K562 (cell line): ENCODE results near the gene POLR3GL. TPM values are rescaled to one million over a fixed set of nuclear protein-coding genes. Genes with fewer than 3 reads are reported as not detected.

Experiments used
- ATAC-seq: fragments of 200-7000 bp; cut with Tn5 transposase; 3 replicates; pipeline ENCODE4 v1.9.1; 2020; ENCODE audit warnings: moderate library complexity
- BruUV-seq: library from RNA; stranded (reverse); fragments of 400-500 nt; replicated peaks from 2 replicates; lab custom pipeline; 2021; lab: Mats Ljungman, UMichigan
- CTCF ChIA-PET: fragments of 300-600 bp; formaldehyde crosslinking; extraction: SDS; loops from one replicate; lab custom pipeline; 2021; ENCODE audit warnings: low intra/inter-chr PET ratio; lab: Yijun Ruan, JAX
- POLR2A ChIA-PET: fragments of 300-600, 350-650 bp; sonication (Branson Sonifier 250); formaldehyde crosslinking; extraction: SDS; loops from one replicate; lab custom pipeline; 2021; ENCODE audit warnings: antibody characterized with exemption, inconsistent platforms; lab: Yijun Ruan, JAX
- DNase-seq, 4 experiments: peaks; one replicate each; pipeline versions ENCODE4 v3.0.0 to v3.0.0-alpha.2; 2011 to 2018; ENCODE audit warnings: low spot score in 3 of 4, mixed read lengths in 3 of 4; ENCODE audit errors: extremely low read depth in 1 of 4
- FAIRE-seq: peaks from 2 replicates; lab custom pipeline; 2011; peaks lifted over from hg19 to GRCh38; lab: Jason Lieb, UNC
- H2AFZ ChIP-seq: 2 replicates; pipeline ENCODE4 v1.6.0; 2011; ENCODE audit warnings: low read depth, low read length, control low read depth, inconsistent platforms
- H3K27ac ChIP-seq: fragments of 200-600 bp; 3 replicates; pipeline ENCODE4 v1.8.0; 2011; ENCODE audit warnings: low read depth, mild to moderate bottlenecking, control low read depth, inconsistent platforms, low read length, moderate library complexity, mixed read lengths; ENCODE audit errors: extremely low read depth
- H3K27me3 ChIP-seq, 2 experiments: fragments of 300-600 bp in 1 of 2; 2 replicates in 1 of 2; 3 replicates in 1 of 2; pipeline versions ENCODE4 v1.6.0 to v1.8.0; 2011; ENCODE audit warnings: inconsistent platforms in 2 of 2, low read length in 2 of 2, mild to moderate bottlenecking in 1 of 2, mixed read lengths in 1 of 2, moderate library complexity in 1 of 2; ENCODE audit not compliant: control insufficient read depth in 2 of 2, insufficient read depth in 2 of 2
- H3K36me3 ChIP-seq: fragments of 300-600 bp; 3 replicates; pipeline ENCODE4 v1.8.0; 2011; ENCODE audit warnings: mild to moderate bottlenecking, low read length, inconsistent platforms; ENCODE audit not compliant: control insufficient read depth, insufficient read depth
- H3K4me1 ChIP-seq, 2 experiments: fragments of 200-600 bp in 1 of 2; replicated peaks in 1 of 2; 2 replicates in 1 of 2; 3 replicates in 1 of 2; pipeline versions ENCODE4 v1.5.1 to v1.8.0; 2011; ENCODE audit warnings: inconsistent platforms in 2 of 2, low read length in 2 of 2, mild to moderate bottlenecking in 1 of 2, mixed read lengths in 1 of 2, moderate library complexity in 1 of 2; ENCODE audit not compliant: control insufficient read depth in 2 of 2, insufficient read depth in 2 of 2
- H3K4me2 ChIP-seq: 2 replicates; pipeline ENCODE4 v1.6.1; 2011; ENCODE audit warnings: low read length, control low read depth, inconsistent platforms, mixed read lengths; ENCODE audit not compliant: insufficient read depth
- H3K4me3 ChIP-seq: fragments of 200-600 bp; sonication (generic), shearing (Covaris generic); 2 replicates; pipeline ENCODE4 v1.5.1; 2016; ENCODE audit warnings: control low read depth, inconsistent platforms
- H3K79me2 ChIP-seq: fragments of 200-600 bp; 3 replicates; pipeline ENCODE4 v1.8.0; 2011; ENCODE audit warnings: low read length, inconsistent platforms; ENCODE audit not compliant: control insufficient read depth, insufficient read depth
- H3K9ac ChIP-seq, 2 experiments: 2 replicates each; pipeline versions ENCODE4 v1.6.0 to v1.6.1; 2011; ENCODE audit warnings: low read depth in 2 of 2, low read length in 2 of 2, control low read depth in 1 of 2, inconsistent platforms in 1 of 2, mild to moderate bottlenecking in 1 of 2, mixed read lengths in 1 of 2; ENCODE audit not compliant: insufficient read depth in 1 of 2
- H3K9me1 ChIP-seq: one replicate; pipeline ENCODE4 v1.6.0; 2011; ENCODE audit warnings: inconsistent platforms, mild to moderate bottlenecking, low read length, moderate library complexity; ENCODE audit not compliant: control insufficient read depth, insufficient read depth
- H3K9me3 ChIP-seq: replicated peaks from 2 replicates; pipeline ENCODE4 v1.5.1; 2011; ENCODE audit warnings: low read depth, low read length, inconsistent platforms; ENCODE audit not compliant: control insufficient read depth, insufficient read depth
- H4K20me1 ChIP-seq: replicated peaks from 2 replicates; pipeline ENCODE4 v1.6.1; 2011; ENCODE audit warnings: low read length, inconsistent platforms, mixed read lengths; ENCODE audit not compliant: control insufficient read depth, insufficient read depth
- CEBPB ChIP-seq: fragments of 450-650 bp; IDR thresholded peaks from 2 replicates; pipeline ENCODE4 v1.6.1; 2016; ENCODE audit warnings: missing genetic modification characterization, missing compliant biosample characterization
- CEBPG ChIP-seq, 3 experiments: fragments of 200-800 bp in 1 of 3; sonication (Bioruptor generic) in 1 of 3; sonication (generic) in 1 of 3; formaldehyde crosslinking in 1 of 3; IDR thresholded peaks in 2 of 3; conservative IDR thresholded peaks in 1 of 3; 2 replicates each; pipeline versions ENCODE4 v1.6.1 to v1.8.0; 2016 to 2022; ENCODE audit warnings: missing compliant biosample characterization in 2 of 3, missing genetic modification characterization in 2 of 3, mild to moderate bottlenecking in 1 of 3, missing genetic modification reagents in 1 of 3
- ESRRB ChIP-seq: fragments of 250-450 bp; sonication (Bioruptor Pico); IDR thresholded peaks from 2 replicates; pipeline ENCODE4 v1.5.0; 2020; ENCODE audit warnings: mild to moderate bottlenecking, moderate library complexity, borderline replicate concordance
- KDM4B ChIP-seq, 2 experiments: fragments of 450-650 bp in 1 of 2; sonication (generic) in 1 of 2; IDR thresholded peaks; 2 replicates each; pipeline ENCODE4 v1.6.1; 2016 to 2017; ENCODE audit warnings: borderline replicate concordance in 2 of 2, antibody characterized with exemption in 1 of 2, low read depth in 1 of 2, mild to moderate bottlenecking in 1 of 2
- POLR2A ChIP-seq: fragments of 450-650 bp; conservative IDR thresholded peaks from 2 replicates; pipeline ENCODE4 v1.6.1; 2016
- ZBTB12 ChIP-seq: fragments of 250-450 bp; sonication (Bioruptor Pico); IDR thresholded peaks from 2 replicates; pipeline ENCODE4 v1.4.0; 2020
- ZNF175 ChIP-seq: fragments of 200-800 bp; sonication (Bioruptor generic); IDR thresholded peaks from 2 replicates; pipeline ENCODE4 v1.6.1; 2016; ENCODE audit warnings: low read depth, mild to moderate bottlenecking, missing genetic modification characterization, missing compliant biosample characterization
- ZNF586 ChIP-seq: fragments of 450-650 bp; formaldehyde crosslinking; conservative IDR thresholded peaks from 2 replicates; pipeline ENCODE4 v1.4.0; 2020; ENCODE audit warnings: mild to moderate bottlenecking, moderate library complexity
- WGBS: fragments of 100-300 bp; shearing (Covaris generic); methylation state at CpG from one replicate; pipeline ENCODE4 v1.1.6; 2016; ENCODE audit warnings: low coverage, mixed read lengths; ENCODE audit not compliant: insufficient coverage; ENCODE audit errors: missing lambda C conversion rate; 5-methylcytosine and 5-hydroxymethylcytosine counted together
- in situ Hi-C: fragments of 300-500 bp; cut with MboI; formaldehyde crosslinking; loops from 4 replicates; pipeline ENCODE4 v1.15.0; 2018; ENCODE audit warnings: inconsistent platforms, mixed read lengths
- intact Hi-C: fragments of 100-400 bp; cut with micrococcal nuclease; formaldehyde crosslinking; loops from 2 replicates; pipeline ENCODE4 v1.14.2; 2022
- polyA plus RNA-seq, 8 experiments: library from polyadenylated mRNA; depleted of rRNA in 4 of 8; stranded (reverse) in 5 of 8; unstranded in 3 of 8; fragments of >200 nt; fragmentation: Nextera tagmentation in 2 of 8; fragmentation: Illumina TruSeq in 1 of 8; extraction: Ambion mirVana in 2 of 8; extraction: Trizol in 1 of 8; gene quantifications; 2 replicates each; pipeline versions ENCODE4 v1.2.1 to v1.2.3, GENCODE V29; 2011 to 2014; ENCODE audit warnings: inconsistent platforms in 1 of 8, missing spikeins in 1 of 8
- total RNA-seq, 7 experiments: library from RNA; depleted of rRNA in 6 of 7; stranded (reverse); fragments of >200 nt in 6 of 7; fragmentation: Illumina TruSeq in 2 of 7; extraction: Trizol in 2 of 7; gene quantifications; 2 replicates each; pipeline versions ENCODE4 v1.2.1 to v1.2.3, GENCODE V29; 2011 to 2021; ENCODE audit warnings: low replicate concordance in 1 of 7
- TF ChIP-seq, protein P1 (sequence below), 3 experiments: IDR thresholded peaks in 2 of 3; conservative IDR thresholded peaks in 1 of 3; 2 replicates each; pipeline ENCODE4 v1.5.1; 2011 to 2012; ENCODE audit warnings: low read length in 3 of 3, mild to moderate bottlenecking in 3 of 3, control low read depth in 2 of 3, improper control_type of control experiment in 1 of 3, inconsistent platforms in 1 of 3, low read depth in 1 of 3, mixed read lengths in 1 of 3, moderate library complexity in 1 of 3; ENCODE audit not compliant: insufficient read depth in 2 of 3
- TF ChIP-seq, protein P2 (sequence below): fragments of 450-650 bp; IDR thresholded peaks from 2 replicates; pipeline ENCODE4 v1.6.1; 2016

POLR3GL gene
- total and polyA plus RNA-seq, 9 of the 15 experiments (the other 6 are each of a cell fraction or from before 2014, with no cell fraction given), result 14.6 to 48.4 (median 38.2) TPM

DNA sequence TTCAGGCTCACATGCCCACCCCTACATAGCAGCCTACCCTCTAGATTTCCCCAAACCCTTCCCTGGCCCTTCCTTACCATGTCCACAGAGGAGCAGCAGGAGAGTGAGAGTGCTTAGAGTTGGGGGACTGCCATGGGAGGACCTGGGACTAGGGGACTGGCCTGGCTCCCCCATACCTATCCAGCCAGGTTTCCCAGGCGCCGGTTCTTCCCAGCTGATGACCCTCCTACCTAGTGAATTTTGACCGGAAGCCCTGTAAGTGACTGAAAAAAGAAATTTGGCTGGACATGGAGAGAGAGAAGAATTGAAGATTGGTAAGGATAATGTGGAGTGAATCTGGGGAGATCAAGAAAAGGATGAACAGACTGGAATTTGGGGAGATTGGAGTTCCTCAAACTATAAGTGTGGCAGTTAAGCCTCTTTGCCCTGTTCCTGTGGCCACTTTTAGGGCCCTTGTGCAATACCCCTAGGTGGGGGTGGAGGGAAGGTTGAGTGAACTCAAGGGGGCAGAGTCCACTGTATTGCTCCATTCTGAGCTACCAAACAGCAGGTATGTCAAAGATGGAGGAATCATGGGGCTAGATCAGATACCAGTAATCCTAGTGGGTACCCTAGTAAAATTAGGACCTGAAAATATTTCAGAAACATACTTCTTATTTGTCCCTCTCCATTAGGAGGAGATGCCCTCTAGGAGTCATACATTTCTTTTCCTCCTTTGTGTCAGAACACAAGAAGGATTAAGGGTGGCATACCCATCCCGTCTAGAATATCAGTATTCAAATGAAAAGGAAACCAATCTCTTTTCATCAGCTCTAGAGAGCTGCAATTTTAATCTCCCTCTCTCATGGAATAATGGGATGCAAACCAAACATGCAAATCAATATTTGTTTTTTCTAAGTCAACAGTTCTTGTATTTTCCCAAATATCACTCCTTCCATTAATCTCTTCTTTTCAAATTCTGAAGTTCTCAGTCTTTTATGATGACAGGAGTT, 55.9 kb downstream of the POLR3GL start:
- no TSS peak for BruUV-seq
- TF ChIP-seq, protein P1, sequence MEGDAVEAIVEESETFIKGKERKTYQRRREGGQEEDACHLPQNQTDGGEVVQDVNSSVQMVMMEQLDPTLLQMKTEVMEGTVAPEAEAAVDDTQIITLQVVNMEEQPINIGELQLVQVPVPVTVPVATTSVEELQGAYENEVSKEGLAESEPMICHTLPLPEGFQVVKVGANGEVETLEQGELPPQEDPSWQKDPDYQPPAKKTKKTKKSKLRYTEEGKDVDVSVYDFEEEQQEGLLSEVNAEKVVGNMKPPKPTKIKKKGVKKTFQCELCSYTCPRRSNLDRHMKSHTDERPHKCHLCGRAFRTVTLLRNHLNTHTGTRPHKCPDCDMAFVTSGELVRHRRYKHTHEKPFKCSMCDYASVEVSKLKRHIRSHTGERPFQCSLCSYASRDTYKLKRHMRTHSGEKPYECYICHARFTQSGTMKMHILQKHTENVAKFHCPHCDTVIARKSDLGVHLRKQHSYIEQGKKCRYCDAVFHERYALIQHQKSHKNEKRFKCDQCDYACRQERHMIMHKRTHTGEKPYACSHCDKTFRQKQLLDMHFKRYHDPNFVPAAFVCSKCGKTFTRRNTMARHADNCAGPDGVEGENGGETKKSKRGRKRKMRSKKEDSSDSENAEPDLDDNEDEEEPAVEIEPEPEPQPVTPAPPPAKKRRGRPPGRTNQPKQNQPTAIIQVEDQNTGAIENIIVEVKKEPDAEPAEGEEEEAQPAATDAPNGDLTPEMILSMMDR (IDR thresholded peaks at IDR 0.05 in 2 of 3, conservative IDR thresholded peaks at IDR 0.05 in 1 of 3; ENCODE audit: insufficient read depth in 2 of 3, low read depth in 1 of 3, low read length in 3 of 3), result peak in 2 of 3 experiments; percentile 20 to 21; a peak in 2 of 6 replicates
- no peak for TF ChIP-seq ESRRB (CRISPR knock-in tag)
- TF ChIP-seq, protein P2, sequence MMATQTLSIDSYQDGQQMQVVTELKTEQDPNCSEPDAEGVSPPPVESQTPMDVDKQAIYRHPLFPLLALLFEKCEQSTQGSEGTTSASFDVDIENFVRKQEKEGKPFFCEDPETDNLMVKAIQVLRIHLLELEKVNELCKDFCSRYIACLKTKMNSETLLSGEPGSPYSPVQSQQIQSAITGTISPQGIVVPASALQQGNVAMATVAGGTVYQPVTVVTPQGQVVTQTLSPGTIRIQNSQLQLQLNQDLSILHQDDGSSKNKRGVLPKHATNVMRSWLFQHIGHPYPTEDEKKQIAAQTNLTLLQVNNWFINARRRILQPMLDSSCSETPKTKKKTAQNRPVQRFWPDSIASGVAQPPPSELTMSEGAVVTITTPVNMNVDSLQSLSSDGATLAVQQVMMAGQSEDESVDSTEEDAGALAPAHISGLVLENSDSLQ, result no peak
- TF ChIP-seq ZBTB12, result no peak
- TF ChIP-seq ZNF586 (CRISPR knock-in tag), result no peak
- no peak for TF ChIP-seq ZNF175 (CRISPR knock-in tag)
- TF ChIP-seq CEBPB (tag), result peak; percentile 92
- TF ChIP-seq CEBPG (CRISPR knock-in tag; IDR thresholded peaks at IDR 0.05), result no peak
- peak; percentile 19 to 62; a peak in 2 of 4 replicates for TF ChIP-seq CEBPG (tag; conservative IDR thresholded peaks at IDR 0.05 in 1 of 2, IDR thresholded peaks at IDR 0.05 in 1 of 2)
- TF ChIP-seq POLR2A, result no peak
- TF ChIP-seq KDM4B (IDR thresholded peaks at IDR 0.05; ENCODE audit: borderline replicate concordance in 2 of 2, low read depth in 1 of 2), result no peak
- in situ Hi-C loops, result no loop called here

More for the DNA sequence above, 55.9 kb downstream of the POLR3GL start:
- ATAC-seq (peak; percentile 34; the same call in 2 of the 3 replicates), DNase-seq (no peak), FAIRE-seq (no peak)
- H3K4me1 ChIP-seq, result peaks cover 9 to 30% of the 10 kb centered on the region in 2 experiments
- no peaks in the 10 kb centered on the region for H3K9me1 ChIP-seq
- peak overlapping the region; percentile 80 for H2AFZ ChIP-seq
- POLR2A ChIA-PET, result interaction anchor here (0.5 to 2.2 kb wide), 8 partner anchors 13 to 175 kb away, joined by 3 to 10 read pairs (median 4); partner anchors contain the start of gene NUDT17
- H3K36me3 ChIP-seq, result no peaks in the 10 kb centered on the region
- CTCF ChIA-PET, result no interaction called here
- peak overlapping the region; percentile 67 for H3K4me2 ChIP-seq
- intact Hi-C loops, result no loop called here
- 87% methylated on average over 4 of the region's 4 CpGs for WGBS
- H3K79me2 ChIP-seq, result no peaks in the 10 kb centered on the region
- no peaks in the 10 kb centered on the region for H3K9me3 ChIP-seq
- peak overlapping the region; percentile 80; the same call in 1 of the 3 replicates for H3K27ac ChIP-seq
- no peak overlapping the region for H3K9ac ChIP-seq
- no peaks in the 10 kb centered on the region for H3K27me3 ChIP-seq
- peak overlapping the region; percentile 22; the same call in 1 of the 2 replicates for H3K4me3 ChIP-seq
- H4K20me1 ChIP-seq, result no peaks in the 10 kb centered on the region
